Pancreas (tissue), 10 donors: ENCODE data around the gene SNED1. TPM values are rescaled to one million over a fixed set of nuclear protein-coding genes. Genes with fewer than 3 reads are reported as not detected.

Experiments
- ATAC-seq, 4 donors: fragments of 200-7000 bp; cut with Tn5 transposase; one replicate each; pipeline versions ENCODE4 v1.8.0 to v1.9.1; 2020; ENCODE audit warnings: mild to moderate bottlenecking in 4 of 4, moderate library complexity in 4 of 4
- DNase-seq, 6 donors: peaks; one replicate each; pipeline ENCODE4 v3.0.0-alpha.2; 2020
- FAIRE-seq: peaks from 2 replicates; lab custom pipeline; 2012; peaks lifted over from hg19 to GRCh38; lab: Jason Lieb, UNC
- H3K27ac ChIP-seq, 4 donors: fragments of 200-600 bp; sonication (generic); 1 replicate in 3 of 4; 2 replicates in 1 of 4; pipeline versions ENCODE4 v1.5.0 to v1.8.0; 2020
- H3K27me3 ChIP-seq, 4 donors: fragments of 200-600 bp; one replicate each; pipeline ENCODE4 v1.8.0; 2021
- H3K36me3 ChIP-seq, 3 donors: fragments of 200-600 bp; sonication (generic) in 1 of 3; one replicate each; pipeline versions ENCODE4 v1.5.0 to v1.8.0; 2020 to 2021
- H3K4me1 ChIP-seq, 3 donors: fragments of 200-600 bp; one replicate each; pipeline ENCODE4 v1.8.0; 2021
- H3K4me3 ChIP-seq, 4 donors: fragments of 200-600 bp; sonication (generic) in 2 of 4; one replicate each; pipeline versions ENCODE4 v1.5.0 to v1.8.0; 2020 to 2021
- H3K9me3 ChIP-seq, 4 donors: fragments of 200-600 bp; one replicate each; pipeline ENCODE4 v1.8.0; 2021
- CTCF ChIP-seq, 4 donors: fragments of 200-600 bp; sonication (generic) in 3 of 4; IDR thresholded peaks; one replicate each; pipeline versions ENCODE4 v1.5.0 to v1.8.0; 2021; ENCODE audit warnings: antibody characterized with exemption in 4 of 4
- WGBS, 2 donors: extraction: QIAGEN DNeasy Blood & Tissue Kit; methylation state at CpG; one replicate each; pipeline ENCODE4 v1.1.7; 2013; 5-methylcytosine and 5-hydroxymethylcytosine counted together
- intact Hi-C, 3 donors: fragments of 100-400 bp; cut with DNase I; formaldehyde crosslinking; loops; one replicate each; pipeline versions ENCODE4 v1.11.1 to v1.14.2; 2022
- polyA plus RNA-seq, 2 donors: library from polyadenylated mRNA; stranded (reverse); fragments of 200-250 nt; gene quantifications; one replicate each; pipeline ENCODE4 v1.2.3, GENCODE V29; 2013
- total RNA-seq, 6 donors: library from RNA; stranded (reverse); fragmentation: NEBNext Ultra II Directional in 4 of 6; extraction: Animal tissue kit (Norgen Biotek cat#: 25700) in 4 of 6; gene quantifications; one replicate each; pipeline versions ENCODE4 v1.2.1 to v1.2.4, GENCODE V29; 2021 to 2023
- donor health status: healthy with polysubstance abuse.
- donor health status: DM: no; HTN: no; CAD: no; lungs with moderate emphysema.
- donor health status: DM: no; HTN: no; CAD: no.
- donor health status: control.
- donor health status: control.
- donor health status: Bipolar disorder and iron deficiency.
- donor health status: DM: yes; HTN: yes; CAD: no.
- donor health status: DM: no; HTN: no; CAD: no.
- donor health status: DM: no; HTN: no; CAD: no.
- donor health status: DM: yes; HTN: yes; CAD: no.

The SNED1 gene
- total and polyA plus RNA-seq, 8 donors, result 6.6 to 19.2 (median 10.0) TPM

GRCh38 chr2:241081643-241082340 is 83.4 kb downstream of the SNED1 start:
- H3K4me3 ChIP-seq, result no peak overlapping the region
- peaks cover 0 to 7% (median 0%) of the 10 kb centered on the region in 3 donors for H3K36me3 ChIP-seq
- FAIRE-seq (no peak), ATAC-seq (peak in 1 of 4 donors; percentile 11), DNase-seq (peak in 1 of 6 donors; percentile 54)
- H3K27me3 ChIP-seq, result no peaks in the 10 kb centered on the region
- no peaks in the 10 kb centered on the region for H3K9me3 ChIP-seq
- H3K27ac ChIP-seq, result no peak overlapping the region
- TF ChIP-seq CTCF (IDR thresholded peaks at IDR 0.05), result no peak
- WGBS, 2 donors, result 73 to 74% methylated on average over 28 of the region's 28 CpGs
- intact Hi-C loops, result no loop called here
- no peaks in the 10 kb centered on the region for H3K4me1 ChIP-seq

- intact Hi-C loops, result no loop called here
- TF ChIP-seq CTCF (IDR thresholded peaks at IDR 0.05), result no peak
- DNase-seq, result peak in 1 of 6 donors; percentile 6
- Histone ChIP-seq H3K4me1 (no peaks in the 10 kb centered on the region), H3K4me3 (no peak overlapping the region), H3K27me3 (no peaks in the 10 kb centered on the region), H3K36me3 (peaks cover 0 to 14% (median 3%) of the 10 kb centered on the region in 3 donors), H3K27ac (no peak overlapping the region), H3K9me3 (no peaks in the 10 kb centered on the region)
- FAIRE-seq, result no peak
- WGBS, 2 donors, result 81 to 85% methylated on average over 14 of the region's 14 CpGs
- no peak for ATAC-seq
Observed at GRCh38 chr2:241082341-241083090, 84.1 kb downstream of the SNED1 start.

- no peaks in the 10 kb centered on the region for H3K9me3 ChIP-seq
- no peak for TF ChIP-seq CTCF (IDR thresholded peaks at IDR 0.05)
- H3K36me3 ChIP-seq, result peaks cover 0 to 19% (median 9%) of the 10 kb centered on the region in 3 donors
- DNase-seq (peak in 1 of 6 donors; percentile 7), ATAC-seq (no peak), FAIRE-seq (no peak)
- H3K27ac ChIP-seq, result no peak overlapping the region
- H3K27me3 ChIP-seq, result no peaks in the 10 kb centered on the region
- intact Hi-C loops, result no loop called here
- no peaks in the 10 kb centered on the region for H3K4me1 ChIP-seq
- no peak overlapping the region for H3K4me3 ChIP-seq
- WGBS, 2 donors, result 84 to 89% methylated on average over 5 of the region's 5 CpGs
Observed at GRCh38 chr2:241083091-241083415, 84.6 kb downstream of the SNED1 start.

- H3K27ac ChIP-seq, result no peak overlapping the region
- no peaks in the 10 kb centered on the region for H3K9me3 ChIP-seq
- H3K36me3 ChIP-seq, result peaks cover 0 to 38% (median 17%) of the 10 kb centered on the region in 3 donors
- H3K27me3 ChIP-seq, result no peaks in the 10 kb centered on the region
- no peak for DNase-seq
- H3K4me3 ChIP-seq, result no peak overlapping the region
- TF ChIP-seq CTCF (IDR thresholded peaks at IDR 0.05), result no peak
- no peak for FAIRE-seq
- intact Hi-C loops, result no loop called here
- no peak for ATAC-seq
- 97 to 99% methylated on average over 4 of the region's 4 CpGs for WGBS, 2 donors
- H3K4me1 ChIP-seq, result no peaks in the 10 kb centered on the region
Observed at GRCh38 chr2:241084856-241085444, 86.5 kb downstream of the SNED1 start.
